ENCODE measurements around the gene SNX33. TPM values are rescaled to one million over a fixed set of nuclear protein-coding genes. Genes with fewer than 3 reads are reported as not detected.

SNX33 gene
- total RNA-seq, 4 donors from 2014 or later: 32.1 to 59.7 (median 49.5) TPM

DNA sequence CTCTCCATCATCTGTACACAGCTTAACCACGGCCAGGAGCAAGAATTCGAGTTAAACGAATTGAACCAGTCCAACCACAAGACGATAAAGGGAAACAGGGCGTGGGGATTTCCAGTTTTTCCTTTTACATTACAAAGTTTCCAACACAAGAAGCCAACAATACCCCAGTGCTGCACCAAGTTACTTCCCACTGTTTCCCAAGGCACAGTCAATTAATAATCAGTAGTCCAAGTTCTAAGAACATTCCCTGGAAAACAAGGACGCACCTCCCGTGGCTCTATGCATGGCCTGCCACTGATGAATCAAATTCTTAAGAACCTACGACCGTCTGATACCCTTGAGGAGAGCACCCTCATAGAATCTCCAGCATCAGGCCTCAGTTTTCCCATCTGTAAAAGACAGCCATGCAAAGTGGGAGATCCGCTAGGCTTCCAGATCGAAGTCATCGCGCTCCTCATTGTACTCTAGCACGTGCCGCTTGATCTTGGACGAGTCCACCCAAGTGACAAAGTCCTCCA lies 8.5 kb upstream of the SNX33 start:
- peaks cover 52% of the 10 kb centered on the region for H3K4me1 ChIP-seq
- TF ChIP-seq POLR2A (IDR thresholded peaks at IDR 0.05) (no peak), POLR2AphosphoS5 (IDR thresholded peaks at IDR 0.05) (no peak), EP300 (IDR thresholded peaks at IDR 0.05) (no peak)
- TF ChIP-seq, protein P1, sequence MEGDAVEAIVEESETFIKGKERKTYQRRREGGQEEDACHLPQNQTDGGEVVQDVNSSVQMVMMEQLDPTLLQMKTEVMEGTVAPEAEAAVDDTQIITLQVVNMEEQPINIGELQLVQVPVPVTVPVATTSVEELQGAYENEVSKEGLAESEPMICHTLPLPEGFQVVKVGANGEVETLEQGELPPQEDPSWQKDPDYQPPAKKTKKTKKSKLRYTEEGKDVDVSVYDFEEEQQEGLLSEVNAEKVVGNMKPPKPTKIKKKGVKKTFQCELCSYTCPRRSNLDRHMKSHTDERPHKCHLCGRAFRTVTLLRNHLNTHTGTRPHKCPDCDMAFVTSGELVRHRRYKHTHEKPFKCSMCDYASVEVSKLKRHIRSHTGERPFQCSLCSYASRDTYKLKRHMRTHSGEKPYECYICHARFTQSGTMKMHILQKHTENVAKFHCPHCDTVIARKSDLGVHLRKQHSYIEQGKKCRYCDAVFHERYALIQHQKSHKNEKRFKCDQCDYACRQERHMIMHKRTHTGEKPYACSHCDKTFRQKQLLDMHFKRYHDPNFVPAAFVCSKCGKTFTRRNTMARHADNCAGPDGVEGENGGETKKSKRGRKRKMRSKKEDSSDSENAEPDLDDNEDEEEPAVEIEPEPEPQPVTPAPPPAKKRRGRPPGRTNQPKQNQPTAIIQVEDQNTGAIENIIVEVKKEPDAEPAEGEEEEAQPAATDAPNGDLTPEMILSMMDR (IDR thresholded peaks at IDR 0.05): no peak
- WGBS: under 1% methylated on average over 15 of the region's 16 CpGs
- no peaks in the 10 kb centered on the region for H3K9me3 ChIP-seq
- H3K27ac ChIP-seq: peak overlapping the region; percentile 96
- DNase-seq (ENCODE audit: low spot score in 2 of 2): no peak
- H3K27me3 ChIP-seq: no peaks in the 10 kb centered on the region
- H3K36me3 ChIP-seq: peaks cover 6% of the 10 kb centered on the region
- H3K4me3 ChIP-seq: peak overlapping the region; percentile 85

DNA sequence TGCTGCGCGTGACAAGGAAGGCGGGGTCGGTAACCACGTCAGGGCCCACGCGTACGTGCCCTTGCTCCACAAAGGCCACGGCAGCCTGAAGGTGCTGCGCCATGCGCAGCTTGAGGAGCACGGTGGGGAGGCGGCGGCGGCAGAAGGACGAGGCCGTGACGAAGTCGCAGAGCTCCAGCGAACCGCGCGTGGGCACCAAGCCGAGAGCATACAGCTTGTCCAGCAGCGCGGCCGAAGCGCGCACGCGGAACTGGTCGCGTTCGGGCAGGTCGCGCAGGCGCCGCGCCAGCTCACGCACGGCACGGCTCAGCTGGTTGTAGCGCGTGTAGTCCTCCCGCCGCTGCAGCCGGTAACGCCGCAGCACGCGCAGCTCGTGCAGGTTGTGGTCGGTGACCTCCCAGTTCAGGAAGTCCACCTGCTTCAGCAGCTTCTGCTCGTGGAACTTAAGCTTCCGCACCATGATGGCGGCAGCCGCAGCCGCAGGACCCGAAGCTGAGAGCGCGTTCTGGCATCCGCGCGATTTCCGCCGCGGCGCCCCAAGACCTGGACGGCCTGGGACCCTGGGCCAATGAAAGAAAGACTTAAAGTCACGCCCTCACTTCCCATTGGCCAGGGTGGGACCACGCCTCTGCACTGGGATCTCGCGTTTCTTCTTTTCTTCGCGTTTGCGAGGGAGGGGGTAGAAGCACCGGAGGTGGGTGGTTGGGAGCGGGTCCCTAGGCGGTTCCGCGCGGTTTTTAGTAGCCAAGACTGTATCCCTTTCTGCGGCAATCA lies 7.8 kb upstream of the SNX33 start, which contains the start of gene IMP3:
Gene IMP3, minus strand, starts transcription at position 516 of the 774 bp plus-strand sequence. Its CDS starts 56 bp downstream, at position 460.
- peak; percentile 98 to 99 for DNase-seq (ENCODE audit: low spot score in 2 of 2)
- WGBS: 0% methylated on average over 4 of the region's 83 CpGs
- Histone ChIP-seq H3K36me3 (peaks cover 6% of the 10 kb centered on the region), H3K4me1 (peaks cover 52% of the 10 kb centered on the region), H3K9me3 (no peaks in the 10 kb centered on the region), H3K27ac (peak within 1 kb of the TSS; percentile 96), H3K27me3 (no peaks in the 10 kb centered on the region), H3K4me3 (peak within 1 kb of the TSS; percentile 85)
- TF ChIP-seq EP300 (IDR thresholded peaks at IDR 0.05) (no peak), POLR2AphosphoS5 (IDR thresholded peaks at IDR 0.05) (peak; percentile 92 to 97 (median 94)), POLR2A (IDR thresholded peaks at IDR 0.05) (peak; percentile 74 to 89)
- TF ChIP-seq, protein P1 (IDR thresholded peaks at IDR 0.05): no peak

DNA sequence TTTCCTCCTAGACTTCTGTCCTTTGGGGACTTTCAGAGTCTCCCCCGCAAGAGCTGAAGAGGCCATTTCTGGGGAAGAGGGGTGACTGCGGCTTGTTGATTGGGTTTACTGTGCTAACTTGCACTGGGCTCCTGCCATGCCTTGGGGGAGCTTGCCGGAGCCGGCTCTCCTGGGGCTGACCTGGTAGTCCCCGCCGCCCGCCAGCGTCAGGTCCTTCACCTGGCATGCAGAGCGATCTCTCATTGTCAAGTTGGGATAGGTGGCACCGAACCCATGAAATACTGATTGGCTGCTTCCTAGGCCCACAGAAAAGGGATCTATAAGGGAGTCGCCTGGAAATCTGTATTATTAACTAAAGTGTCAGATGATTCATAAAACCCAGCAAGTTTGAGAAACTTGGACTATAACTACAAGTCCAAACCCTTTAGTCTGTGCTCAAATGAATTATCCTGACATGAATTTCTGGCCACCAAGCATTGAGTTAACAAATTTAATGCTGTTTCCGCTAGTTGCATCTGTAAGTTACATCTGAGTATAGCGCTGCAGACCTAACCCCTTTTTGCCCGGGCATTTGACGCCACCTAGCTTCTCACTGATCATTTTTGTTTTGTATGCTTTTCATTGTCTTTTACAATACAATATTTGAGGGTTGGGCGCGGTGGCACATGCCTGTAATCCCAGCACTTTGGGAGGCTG lies 7.1 kb upstream of the SNX33 start:
- Histone ChIP-seq H3K4me3 (peak overlapping the region; percentile 85), H3K27ac (peak overlapping the region; percentile 96), H3K27me3 (no peaks in the 10 kb centered on the region), H3K36me3 (peaks cover 6% of the 10 kb centered on the region), H3K9me3 (no peaks in the 10 kb centered on the region), H3K4me1 (peaks cover 50% of the 10 kb centered on the region)
- TF ChIP-seq POLR2A (IDR thresholded peaks at IDR 0.05) (no peak), POLR2AphosphoS5 (IDR thresholded peaks at IDR 0.05) (no peak), EP300 (IDR thresholded peaks at IDR 0.05) (no peak)
- TF ChIP-seq, protein P1 (IDR thresholded peaks at IDR 0.05): no peak
- peak in 1 of 2 donors; percentile 83 for DNase-seq (ENCODE audit: low spot score in 2 of 2)
- 6% methylated on average over 15 of the region's 17 CpGs for WGBS

DNA sequence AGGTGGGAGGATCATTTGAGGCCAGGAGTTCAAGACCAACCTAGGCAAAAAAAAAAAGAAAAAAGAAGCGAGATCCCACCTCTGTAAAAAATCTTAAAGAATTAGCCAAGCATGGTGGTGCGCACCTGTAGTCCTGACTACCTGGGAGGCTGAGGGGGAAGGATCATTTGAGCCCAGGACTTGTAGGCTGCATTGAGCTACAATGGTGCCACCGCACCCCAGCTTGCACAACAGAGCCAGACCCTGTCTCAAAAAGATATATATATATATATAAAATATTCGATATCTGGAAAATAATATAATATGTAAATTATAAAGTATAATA lies 6.6 kb upstream of the SNX33 start:
- Histone ChIP-seq H3K9me3 (no peaks in the 10 kb centered on the region), H3K27ac (peak overlapping the region; percentile 96), H3K27me3 (no peaks in the 10 kb centered on the region), H3K36me3 (peaks cover 6% of the 10 kb centered on the region), H3K4me3 (peak overlapping the region; percentile 85), H3K4me1 (peaks cover 52% of the 10 kb centered on the region)
- no peak for TF ChIP-seq POLR2A (IDR thresholded peaks at IDR 0.05)
- TF ChIP-seq POLR2AphosphoS5 (IDR thresholded peaks at IDR 0.05): no peak
- TF ChIP-seq EP300 (IDR thresholded peaks at IDR 0.05): no peak
- TF ChIP-seq, protein P1 (IDR thresholded peaks at IDR 0.05): no peak
- 74% methylated on average over 4 of the region's 4 CpGs for WGBS
- DNase-seq (ENCODE audit: low spot score in 2 of 2): no peak

DNA sequence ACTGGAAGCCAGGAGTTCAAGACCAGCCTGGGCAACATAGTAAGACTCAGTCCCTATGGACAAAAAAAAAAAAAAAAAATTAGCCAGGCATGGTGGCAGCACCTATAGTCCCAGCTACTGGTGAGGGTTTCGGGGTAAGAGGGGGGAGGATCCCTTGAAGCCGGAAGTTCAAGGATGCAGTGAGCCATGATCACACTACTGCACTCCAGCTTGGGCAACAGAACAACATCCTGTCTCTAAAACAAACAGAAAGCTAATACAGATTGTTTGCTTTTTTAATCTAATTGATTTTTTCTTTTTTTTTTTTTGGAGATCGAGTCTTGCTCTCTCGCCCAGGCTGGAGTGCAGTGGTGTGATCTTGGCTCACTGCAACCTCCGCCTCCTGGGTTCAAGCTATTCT lies 6.1 kb upstream of the SNX33 start:
- Histone ChIP-seq H3K4me3 (no peak overlapping the region), H3K36me3 (peaks cover 6% of the 10 kb centered on the region), H3K27me3 (no peaks in the 10 kb centered on the region), H3K4me1 (peaks cover 52% of the 10 kb centered on the region), H3K27ac (no peak overlapping the region), H3K9me3 (no peaks in the 10 kb centered on the region)
- DNase-seq (ENCODE audit: low spot score in 2 of 2): no peak
- 84% methylated on average over 5 of the region's 5 CpGs for WGBS
- TF ChIP-seq POLR2AphosphoS5 (IDR thresholded peaks at IDR 0.05): no peak
- TF ChIP-seq, protein P1 (IDR thresholded peaks at IDR 0.05): no peak
